Ectodermal cell (in vitro differentiated cells): ENCODE data around the gene SLC25A43.
"Not testable (repeated sequence)": the region's sequence is repeated elsewhere in the genome, so short reads cannot be mapped to it uniquely, and the experiment has no call there.

Source experiments
- H3K27ac ChIP-seq: 2 replicates; pipeline ENCODE4 v1.7.0; 2013; ENCODE audit warnings: mild to moderate bottlenecking, low read depth, low read length; ENCODE audit not compliant: insufficient read depth, poor library complexity, severe bottlenecking
- H3K27me3 ChIP-seq: 2 replicates; pipeline ENCODE4 v1.7.0; 2013; ENCODE audit warnings: mild to moderate bottlenecking, low read length; ENCODE audit not compliant: insufficient read depth, control insufficient read depth, poor library complexity, severe bottlenecking
- H3K36me3 ChIP-seq: one replicate; pipeline ENCODE4 v1.7.0; 2013; ENCODE audit warnings: low read length; ENCODE audit not compliant: control insufficient read depth, insufficient read depth
- H3K4me1 ChIP-seq: one replicate; pipeline ENCODE4 v1.7.0; 2013; ENCODE audit warnings: low read length; ENCODE audit not compliant: control insufficient read depth, insufficient read depth
- H3K4me3 ChIP-seq: 2 replicates; pipeline ENCODE4 v1.7.0; 2013; ENCODE audit warnings: low read depth, low read length, control low read depth; ENCODE audit not compliant: insufficient read depth
- H3K9me3 ChIP-seq: 2 replicates; pipeline ENCODE4 v1.7.0; 2013; ENCODE audit warnings: mild to moderate bottlenecking, low read length, moderate library complexity; ENCODE audit not compliant: control insufficient read depth
- whole genome bisulfite sequencing, 2 experiments: methylation state at CpG; one replicate each; pipeline ENCODE4 v1.1.7; 2013; ENCODE audit warnings: missing lambda C conversion rate in 2 of 2; 5-methylcytosine and 5-hydroxymethylcytosine counted together

Gene SLC25A43

DNA sequence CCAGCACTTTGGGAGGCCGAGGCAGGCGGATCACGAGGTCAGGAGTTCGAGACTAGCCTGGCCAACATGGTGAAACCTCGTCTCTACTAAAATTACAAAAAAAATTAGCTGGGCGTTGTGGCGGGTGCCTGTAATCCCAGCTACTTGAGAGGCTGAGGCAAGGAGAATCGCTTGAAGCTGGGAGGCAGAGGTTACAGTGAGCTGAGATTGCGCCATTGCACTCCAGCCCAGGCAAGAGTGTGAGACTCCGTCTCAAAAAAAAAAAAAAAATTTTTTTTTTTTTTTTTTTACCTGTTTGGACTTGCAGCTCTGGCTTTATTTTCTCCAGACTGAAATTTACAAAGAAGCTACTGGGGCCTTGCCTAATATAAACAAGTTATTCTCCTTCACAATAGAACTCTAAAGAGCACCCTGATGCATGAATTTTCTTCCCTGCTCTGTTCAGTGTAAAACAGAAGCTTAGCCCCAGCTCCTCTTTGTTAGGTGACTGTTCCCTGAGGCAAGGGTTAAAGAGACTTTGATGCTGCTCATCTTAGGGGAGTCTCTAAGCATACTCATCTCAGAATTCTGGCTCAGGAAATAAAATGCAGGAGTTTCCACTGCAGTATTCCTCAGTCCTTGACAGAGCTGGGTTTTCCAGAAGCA is 94.8 kb downstream of the SLC25A43 start:
- 88 to 94% methylated on average over 10 of the region's 10 CpGs for WGBS, 2 experiments
- not testable (repeated sequence) for H3K4me1 ChIP-seq, H3K27me3 ChIP-seq, H3K36me3 ChIP-seq, H3K9me3 ChIP-seq, H3K4me3 ChIP-seq, H3K27ac ChIP-seq

DNA sequence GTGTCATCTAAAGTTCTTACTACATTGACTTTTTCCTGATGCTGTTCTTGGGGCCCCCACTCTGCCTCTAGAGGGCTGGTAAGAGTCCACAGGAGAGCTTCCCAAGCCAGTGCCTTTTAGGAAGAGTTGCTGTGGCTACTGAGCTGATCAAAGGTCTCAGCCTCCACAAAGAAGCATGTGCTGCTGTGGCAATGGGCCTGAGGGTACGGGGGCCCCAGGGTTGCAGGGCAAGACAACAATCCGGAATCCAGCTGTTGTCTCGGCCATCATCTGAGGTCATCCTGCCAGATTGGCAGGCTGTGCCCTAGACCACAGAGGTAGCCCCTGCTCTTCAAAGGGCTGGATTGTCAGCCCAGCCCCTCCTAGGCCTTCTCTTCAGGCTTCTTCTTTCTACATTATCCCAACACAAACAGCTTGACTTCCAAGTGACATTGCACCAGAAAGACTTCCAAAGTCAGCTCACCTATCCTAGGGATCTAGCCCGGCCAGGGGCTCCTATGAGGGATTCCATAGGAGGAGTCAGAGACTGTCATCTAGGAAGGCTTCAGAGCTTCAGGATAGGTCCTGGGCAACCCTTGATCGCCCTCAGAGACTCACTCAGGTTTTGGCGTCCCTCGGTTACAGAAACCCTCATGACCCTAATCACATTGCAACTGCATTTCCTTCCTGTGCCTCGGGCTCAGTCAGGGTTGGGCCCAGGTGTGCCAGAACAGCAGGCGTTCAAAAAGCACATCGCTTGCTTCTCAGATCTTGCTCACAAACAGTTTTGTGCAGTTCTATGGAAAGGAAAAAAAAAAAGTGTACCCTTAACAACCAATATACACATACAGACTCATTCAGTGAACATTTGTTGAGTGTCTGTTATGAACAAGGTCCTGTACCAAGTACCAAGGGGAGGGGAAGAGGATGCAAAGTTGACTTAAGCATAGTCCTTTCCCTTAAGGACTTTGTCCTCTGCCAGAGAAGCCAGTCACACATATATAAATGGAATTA is 96.9 kb downstream of the SLC25A43 start:
- H3K4me3 ChIP-seq: no peak overlapping the region
- WGBS, 2 experiments: 71 to 75% methylated on average over 8 to 10 of the region's 10 CpGs

DNA sequence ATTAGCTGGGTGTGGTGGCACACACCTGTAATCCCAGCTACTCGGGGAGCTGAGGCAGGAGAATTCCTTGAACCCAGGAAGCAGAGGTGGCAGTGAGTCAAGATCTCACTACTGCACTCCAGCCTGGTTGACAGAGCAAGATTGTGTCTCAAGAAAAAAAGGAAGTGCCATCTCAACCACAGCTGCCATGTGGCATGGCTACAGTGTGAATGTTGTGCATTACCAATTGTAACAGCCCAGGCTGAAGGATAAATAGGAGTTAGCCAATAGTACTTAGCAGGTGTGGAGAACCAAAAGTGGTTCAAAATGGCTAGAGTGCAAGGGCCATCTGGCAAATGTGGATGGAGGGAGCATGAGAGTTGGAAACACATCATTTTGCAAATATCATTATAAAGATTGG is 98.0 kb downstream of the SLC25A43 start:
- no peaks in the 10 kb centered on the region for H3K9me3 ChIP-seq
- 83 to 96% methylated on average over 1 of the region's 1 CpG for WGBS, 2 experiments

More for the DNA sequence above, 96.9 kb downstream of the SLC25A43 start:
- no peaks in the 10 kb centered on the region for H3K36me3 ChIP-seq
- H3K9me3 ChIP-seq: no peaks in the 10 kb centered on the region
- H3K27me3 ChIP-seq: no peaks in the 10 kb centered on the region
- H3K4me1 ChIP-seq: peaks cover 4% of the 10 kb centered on the region
- no peak overlapping the region for H3K27ac ChIP-seq

DNA sequence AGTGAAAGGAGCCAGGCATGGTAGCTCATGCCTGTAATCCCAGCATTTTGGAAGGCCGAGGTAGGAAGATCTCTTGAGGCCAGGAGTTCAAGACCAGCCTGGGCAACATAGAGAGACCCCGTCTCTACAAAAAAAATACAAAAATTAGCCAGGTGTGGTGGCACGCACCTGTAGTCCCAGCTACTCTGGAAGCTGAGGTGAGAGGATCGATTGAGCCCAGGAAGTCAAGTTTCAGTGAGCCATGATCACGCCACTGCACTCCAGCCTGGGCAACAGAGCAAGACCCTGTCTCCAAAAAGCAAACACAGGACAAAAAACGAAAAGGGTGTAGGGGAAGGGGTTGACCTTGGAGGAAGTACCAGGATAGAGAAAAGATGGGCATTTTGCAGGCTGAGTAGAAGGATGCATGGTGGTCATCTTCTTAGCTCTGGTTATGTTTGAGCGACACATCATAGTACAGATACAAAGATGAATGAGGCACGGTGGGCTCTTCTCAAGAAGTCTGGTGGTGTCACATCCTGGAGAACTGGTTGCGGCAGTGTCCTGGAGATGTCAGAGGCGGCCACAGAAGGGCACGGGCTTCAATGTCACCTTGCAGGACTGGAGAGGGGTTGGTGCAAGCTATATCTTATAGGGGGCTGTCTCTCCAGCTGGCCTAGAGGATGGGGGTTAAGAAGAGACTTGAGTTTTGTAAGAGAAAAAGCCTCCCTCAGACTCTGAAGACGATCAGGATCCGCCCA is 101.1 kb downstream of the SLC25A43 start:
- Histone ChIP-seq H3K27ac (no peak overlapping the region), H3K9me3 (no peaks in the 10 kb centered on the region), H3K4me3 (no peak overlapping the region), H3K27me3 (no peaks in the 10 kb centered on the region), H3K4me1 (peaks cover 4% of the 10 kb centered on the region), H3K36me3 (no peaks in the 10 kb centered on the region)
- 92 to 96% methylated on average over 13 of the region's 13 CpGs for WGBS, 2 experiments

More for the DNA sequence above, 98.0 kb downstream of the SLC25A43 start:
- no peaks in the 10 kb centered on the region for H3K36me3 ChIP-seq
- H3K27me3 ChIP-seq: no peaks in the 10 kb centered on the region
- no peak overlapping the region for H3K4me3 ChIP-seq
- peaks cover 4% of the 10 kb centered on the region for H3K4me1 ChIP-seq
- no peak overlapping the region for H3K27ac ChIP-seq

DNA sequence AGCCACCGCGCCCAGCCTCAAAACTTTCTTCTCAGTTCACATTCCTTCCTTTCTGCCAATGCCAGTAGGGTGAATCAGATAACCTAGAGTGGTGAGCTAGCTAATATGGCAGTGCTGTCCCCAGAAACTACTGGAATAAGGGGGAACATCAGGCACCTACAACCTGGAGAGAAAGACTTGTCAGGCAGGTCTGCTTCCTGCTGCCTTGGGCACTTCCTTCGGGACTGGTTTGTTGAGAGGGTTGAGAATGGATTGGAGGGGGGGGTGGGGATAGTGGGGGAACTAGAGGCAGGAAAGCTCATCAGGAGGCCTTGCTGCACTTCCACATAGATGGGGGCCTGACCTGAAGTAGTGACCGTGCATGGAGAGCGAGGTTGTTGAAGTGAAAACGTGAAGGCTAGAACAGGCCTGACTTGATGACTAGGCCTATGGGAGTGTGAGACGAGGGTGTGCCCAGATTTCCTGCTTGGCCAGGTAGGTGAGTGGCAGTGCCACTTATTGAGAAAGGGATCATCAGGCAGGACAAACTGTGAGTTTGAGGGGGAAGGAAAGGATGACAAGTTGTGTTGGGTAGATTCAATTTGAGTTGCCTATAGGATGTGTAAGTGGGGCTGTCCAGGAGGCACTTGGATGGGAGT is 102.5 kb downstream of the SLC25A43 start:
- Histone ChIP-seq H3K27me3 (no peaks in the 10 kb centered on the region), H3K36me3 (no peaks in the 10 kb centered on the region), H3K27ac (no peak overlapping the region), H3K9me3 (no peaks in the 10 kb centered on the region), H3K4me3 (no peak overlapping the region), H3K4me1 (no peaks in the 10 kb centered on the region)
- 93 to 95% methylated on average over 7 of the region's 7 CpGs for WGBS, 2 experiments

DNA sequence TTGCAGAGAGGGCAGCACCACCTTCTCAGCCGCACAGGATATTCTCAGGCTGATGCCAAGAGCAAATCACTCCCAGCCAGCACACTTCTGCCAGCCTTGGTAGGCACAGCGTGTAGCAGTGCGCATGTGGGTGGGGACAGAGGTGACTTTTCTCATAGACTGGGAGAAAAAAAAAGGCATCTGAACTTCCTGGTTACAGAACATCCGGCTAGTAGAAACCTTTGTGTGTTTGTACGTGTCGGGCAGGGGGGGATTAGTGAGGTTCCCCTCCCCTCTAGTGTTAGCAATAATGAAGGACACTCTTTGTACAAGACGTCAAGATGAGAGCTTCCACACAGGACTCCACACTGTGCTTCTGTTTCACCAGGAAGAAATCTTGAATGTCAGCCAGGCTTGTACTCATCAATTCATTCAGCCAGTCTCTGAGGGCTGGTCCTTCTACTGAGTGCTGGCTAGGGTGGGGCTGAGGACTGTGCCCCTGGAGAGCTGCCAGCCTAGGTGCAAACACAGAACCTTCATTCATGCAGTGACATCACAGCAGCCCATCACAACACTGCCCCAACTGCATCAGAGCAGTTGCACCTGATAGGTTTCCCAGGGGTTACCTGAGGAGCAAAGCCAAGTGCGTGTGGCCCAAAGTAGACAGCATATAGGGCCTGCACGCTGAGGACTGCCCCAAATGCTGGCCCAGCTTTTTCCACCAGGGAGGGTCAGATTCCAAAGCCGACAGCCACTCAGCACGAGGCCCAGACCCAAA is 103.8 kb downstream of the SLC25A43 start:
- 82% methylated on average over 11 of the region's 11 CpGs for WGBS, 2 experiments
- no peaks in the 10 kb centered on the region for H3K27me3 ChIP-seq
- H3K36me3 ChIP-seq: no peaks in the 10 kb centered on the region
- H3K4me1 ChIP-seq: no peaks in the 10 kb centered on the region
- H3K9me3 ChIP-seq: no peaks in the 10 kb centered on the region
- H3K27ac ChIP-seq: no peak overlapping the region
- no peak overlapping the region for H3K4me3 ChIP-seq

DNA sequence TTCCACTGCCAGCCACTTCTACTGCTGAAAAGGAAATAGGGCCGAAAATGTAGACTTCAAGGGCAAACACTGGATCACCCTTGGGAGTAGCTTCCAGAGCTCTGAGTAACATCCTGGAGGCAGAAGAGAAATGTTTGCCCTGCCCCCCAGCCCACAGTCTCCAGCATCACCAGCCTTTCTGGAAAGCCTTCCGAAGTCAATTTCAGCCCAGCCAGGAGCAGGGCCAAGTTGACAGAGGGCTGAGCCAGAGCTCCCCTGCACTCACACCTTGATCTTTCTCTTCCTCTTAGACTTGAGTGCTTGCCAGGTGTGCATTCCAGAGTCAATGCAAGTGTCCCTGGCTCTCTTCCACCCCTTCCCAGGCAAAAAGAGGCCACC is 104.3 kb downstream of the SLC25A43 start:
- no peaks in the 10 kb centered on the region for H3K36me3 ChIP-seq
- no peak overlapping the region for H3K4me3 ChIP-seq
- H3K27me3 ChIP-seq: no peaks in the 10 kb centered on the region
- no peaks in the 10 kb centered on the region for H3K9me3 ChIP-seq
- WGBS, 2 experiments: 76 to 85% methylated on average over 2 of the region's 2 CpGs
- no peak overlapping the region for H3K27ac ChIP-seq
- no peaks in the 10 kb centered on the region for H3K4me1 ChIP-seq
